SK-N-SH (cell line): ENCODE measurements around the gene CA10.

Experiments used
- CTCF ChIP-seq: fragments of 200-600 bp; sonication (generic); IDR thresholded peaks from 2 replicates; pipeline ENCODE4 v1.6.1; 2017; ENCODE audit warnings: antibody characterized with exemption, mild to moderate bottlenecking, moderate library complexity
- ELF1 ChIP-seq: IDR thresholded peaks from 2 replicates; pipeline ENCODE4 v1.4.0; 2012
- EP300 ChIP-seq, 2 experiments: IDR thresholded peaks; 2 replicates each; pipeline versions ENCODE4 v1.4.0 to v1.6.1; 2012; ENCODE audit warnings: borderline replicate concordance in 1 of 2, low read depth in 1 of 2, low read length in 1 of 2
- JUND ChIP-seq: IDR thresholded peaks from 2 replicates; pipeline ENCODE4 v1.4.0; 2012
- MAX ChIP-seq: IDR thresholded peaks from 2 replicates; pipeline ENCODE4 v1.4.0; 2012; ENCODE audit warnings: low read depth
- REST ChIP-seq: IDR thresholded peaks from 2 replicates; pipeline ENCODE4 v1.6.1; 2012; ENCODE audit warnings: mild to moderate bottlenecking, low read depth, low read length, moderate library complexity
- RFX5 ChIP-seq: IDR thresholded peaks from 2 replicates; pipeline ENCODE4 v1.6.1; 2012; ENCODE audit warnings: mild to moderate bottlenecking, improper control_type of control experiment, low read length
- RXRA ChIP-seq: IDR thresholded peaks from 2 replicates; pipeline ENCODE4 v1.4.0; 2012; ENCODE audit warnings: low read depth, mild to moderate bottlenecking, borderline replicate concordance
- SIN3A ChIP-seq: IDR thresholded peaks from 2 replicates; pipeline ENCODE4 v1.6.1; 2012; ENCODE audit warnings: low read depth, mild to moderate bottlenecking, low read length, moderate library complexity, borderline replicate concordance
- USF2 ChIP-seq: fragments of 150-350 bp; IDR thresholded peaks from 2 replicates; pipeline ENCODE4 v1.6.1; 2017; ENCODE audit warnings: antibody characterized with exemption, low read length, low read depth, borderline replicate concordance
- YY1 ChIP-seq: IDR thresholded peaks from 2 replicates; pipeline ENCODE4 v1.4.0; 2012; ENCODE audit warnings: low read depth, mild to moderate bottlenecking
- TF ChIP-seq, protein P1 (sequence below): IDR thresholded peaks from 2 replicates; pipeline ENCODE4 v1.4.0; 2012; ENCODE audit warnings: low read depth, borderline replicate concordance
- TF ChIP-seq, protein P2 (sequence below): IDR thresholded peaks from 2 replicates; pipeline ENCODE4; 2012

DNA sequence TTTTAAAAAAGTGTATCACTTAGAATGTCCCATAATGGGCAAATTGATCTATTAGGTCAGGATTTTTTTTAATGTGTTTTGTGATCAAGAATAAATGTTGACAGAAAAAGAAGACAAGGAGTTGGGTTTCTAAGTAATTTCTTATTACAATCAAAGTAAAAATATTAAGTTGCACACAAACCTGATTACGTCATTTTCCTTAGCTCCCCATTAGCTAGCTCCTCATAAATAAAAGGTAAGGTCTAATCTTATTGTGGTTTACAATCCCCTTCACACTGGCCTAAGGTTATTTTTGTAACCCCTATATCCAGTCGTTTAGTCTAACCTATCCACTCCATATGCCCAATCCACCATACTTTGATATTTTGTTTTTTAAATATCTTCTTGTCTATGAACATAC, 7.6 kb downstream of the CA10 start:
- TF ChIP-seq CTCF (no peak), EP300 (IDR thresholded peaks at IDR 0.05; ENCODE audit: borderline replicate concordance in 1 of 2, low read depth in 1 of 2, low read length in 1 of 2) (no peak), RFX5 (no peak), MAX (no peak), ELF1 (no peak), YY1 (no peak), REST (no peak), JUND (no peak), SIN3A (no peak), RXRA (no peak), USF2 (no peak)
- TF ChIP-seq, protein P1, sequence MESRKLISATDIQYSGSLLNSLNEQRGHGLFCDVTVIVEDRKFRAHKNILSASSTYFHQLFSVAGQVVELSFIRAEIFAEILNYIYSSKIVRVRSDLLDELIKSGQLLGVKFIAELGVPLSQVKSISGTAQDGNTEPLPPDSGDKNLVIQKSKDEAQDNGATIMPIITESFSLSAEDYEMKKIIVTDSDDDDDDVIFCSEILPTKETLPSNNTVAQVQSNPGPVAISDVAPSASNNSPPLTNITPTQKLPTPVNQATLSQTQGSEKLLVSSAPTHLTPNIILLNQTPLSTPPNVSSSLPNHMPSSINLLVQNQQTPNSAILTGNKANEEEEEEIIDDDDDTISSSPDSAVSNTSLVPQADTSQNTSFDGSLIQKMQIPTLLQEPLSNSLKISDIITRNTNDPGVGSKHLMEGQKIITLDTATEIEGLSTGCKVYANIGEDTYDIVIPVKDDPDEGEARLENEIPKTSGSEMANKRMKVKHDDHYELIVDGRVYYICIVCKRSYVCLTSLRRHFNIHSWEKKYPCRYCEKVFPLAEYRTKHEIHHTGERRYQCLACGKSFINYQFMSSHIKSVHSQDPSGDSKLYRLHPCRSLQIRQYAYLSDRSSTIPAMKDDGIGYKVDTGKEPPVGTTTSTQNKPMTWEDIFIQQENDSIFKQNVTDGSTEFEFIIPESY: no peak
- TF ChIP-seq, protein P2, sequence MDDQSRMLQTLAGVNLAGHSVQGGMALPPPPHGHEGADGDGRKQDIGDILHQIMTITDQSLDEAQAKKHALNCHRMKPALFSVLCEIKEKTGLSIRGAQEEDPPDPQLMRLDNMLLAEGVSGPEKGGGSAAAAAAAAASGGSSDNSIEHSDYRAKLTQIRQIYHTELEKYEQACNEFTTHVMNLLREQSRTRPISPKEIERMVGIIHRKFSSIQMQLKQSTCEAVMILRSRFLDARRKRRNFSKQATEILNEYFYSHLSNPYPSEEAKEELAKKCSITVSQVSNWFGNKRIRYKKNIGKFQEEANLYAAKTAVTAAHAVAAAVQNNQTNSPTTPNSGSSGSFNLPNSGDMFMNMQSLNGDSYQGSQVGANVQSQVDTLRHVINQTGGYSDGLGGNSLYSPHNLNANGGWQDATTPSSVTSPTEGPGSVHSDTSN: no peak
